Lower leg skin (tissue), 3 donors: ENCODE results near the gene SRSF4.

ENCODE experiments used
- CTCF ChIP-seq, 3 donors: fragments of 450-650 bp; IDR thresholded peaks; one replicate each; pipeline ENCODE4 v1.5.1; 2016; ENCODE audit warnings: antibody characterized with exemption in 3 of 3, mild to moderate bottlenecking in 3 of 3, moderate library complexity in 2 of 3
- POLR2A ChIP-seq, 2 donors: fragments of 450-650 bp; IDR thresholded peaks; one replicate each; pipeline ENCODE4 v1.6.1; 2016 to 2017; ENCODE audit warnings: antibody characterized with exemption in 2 of 2, mild to moderate bottlenecking in 1 of 2, moderate library complexity in 1 of 2

GRCh38 chr1:29142714-29143113 is 39.0 kb downstream of the SRSF4 start:
- no peak for TF ChIP-seq CTCF (IDR thresholded peaks at IDR 0.05)
- TF ChIP-seq POLR2A (IDR thresholded peaks at IDR 0.05), result no peak
